HG02840 (cell line): ENCODE results near the gene FEV.

Source experiments
- ATAC-seq: cut with Tn5 transposase; IDR thresholded peaks from one replicate; pipeline ENCODE4 v1.9.1; 2021; ENCODE audit warnings: mild to moderate bottlenecking, moderate library complexity, moderate number of reproducible peaks; ENCODE audit not compliant: unreplicated experiment, low FRiP score

The FEV gene

DNA sequence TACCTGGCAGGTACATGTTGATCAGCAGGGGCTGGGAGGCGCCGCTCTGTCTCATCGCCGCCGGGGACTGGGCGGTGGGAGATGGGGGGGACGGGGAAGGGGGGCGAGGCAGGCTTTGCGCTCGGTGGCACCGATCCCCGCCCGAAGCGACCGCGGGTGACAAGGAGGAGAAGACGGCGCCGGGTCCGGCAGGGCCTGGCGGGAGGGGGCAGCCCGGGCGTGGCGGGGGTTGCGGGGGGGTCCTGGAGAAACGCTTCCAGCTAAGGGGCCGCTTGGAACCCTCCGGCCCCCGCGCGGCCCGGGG is at the start of gene FEV:
TSS of gene FEV (minus strand) at position 164 of the 304 bp plus-strand sequence. CDS start at position 55, 109 bp downstream.
- no peak for ATAC-seq

DNA sequence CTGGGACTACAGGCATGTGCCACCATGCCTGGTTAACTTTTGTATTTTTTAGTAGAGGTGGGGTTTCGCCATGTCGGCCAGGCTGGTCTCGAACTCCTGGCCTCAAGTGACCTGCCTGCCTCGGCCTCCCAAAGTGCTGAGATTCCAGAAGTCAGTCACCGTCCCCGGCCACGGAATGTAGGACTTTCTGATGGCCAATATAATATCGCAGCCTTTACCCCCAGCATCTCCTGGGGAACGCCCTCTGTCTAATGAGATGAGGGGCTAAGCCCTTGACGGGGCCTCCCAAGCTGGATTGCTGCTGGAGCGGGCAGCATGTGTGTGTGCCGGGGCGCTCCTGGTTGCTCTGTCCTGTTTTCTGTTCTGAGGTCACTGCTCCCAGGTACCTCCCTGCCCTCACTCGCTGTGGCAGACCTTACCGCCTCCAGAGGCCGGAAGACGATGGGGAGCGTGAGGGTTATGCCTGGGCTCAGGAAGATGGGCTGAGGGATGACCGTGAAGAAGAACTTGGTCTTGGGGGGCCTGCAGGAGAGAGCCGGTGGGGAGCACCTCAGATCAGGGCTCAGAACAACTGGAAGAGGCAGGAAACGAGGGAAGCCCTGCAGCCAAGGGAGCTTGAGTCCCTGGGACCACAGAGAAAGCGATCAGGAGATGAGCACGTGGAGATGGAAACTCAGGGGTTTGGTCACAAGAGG is 47.2 kb upstream of the FEV start:
- ATAC-seq, result no peak

GRCh38 chr2:219031005-219031738 is 46.2 kb upstream of the FEV start:
- no peak for ATAC-seq

GRCh38 chr2:219030177-219030940 is 45.4 kb upstream of the FEV start:
- ATAC-seq, result no peak

- ATAC-seq, result no peak
Measured at GRCh38 chr2:219029829-219030165, 44.8 kb upstream of the FEV start.

- ATAC-seq, result no peak
Measured at GRCh38 chr2:219028996-219029828, 44.2 kb upstream of the FEV start.

GRCh38 chr2:219028141-219028540 is 43.2 kb upstream of the FEV start:
- ATAC-seq, result no peak

DNA sequence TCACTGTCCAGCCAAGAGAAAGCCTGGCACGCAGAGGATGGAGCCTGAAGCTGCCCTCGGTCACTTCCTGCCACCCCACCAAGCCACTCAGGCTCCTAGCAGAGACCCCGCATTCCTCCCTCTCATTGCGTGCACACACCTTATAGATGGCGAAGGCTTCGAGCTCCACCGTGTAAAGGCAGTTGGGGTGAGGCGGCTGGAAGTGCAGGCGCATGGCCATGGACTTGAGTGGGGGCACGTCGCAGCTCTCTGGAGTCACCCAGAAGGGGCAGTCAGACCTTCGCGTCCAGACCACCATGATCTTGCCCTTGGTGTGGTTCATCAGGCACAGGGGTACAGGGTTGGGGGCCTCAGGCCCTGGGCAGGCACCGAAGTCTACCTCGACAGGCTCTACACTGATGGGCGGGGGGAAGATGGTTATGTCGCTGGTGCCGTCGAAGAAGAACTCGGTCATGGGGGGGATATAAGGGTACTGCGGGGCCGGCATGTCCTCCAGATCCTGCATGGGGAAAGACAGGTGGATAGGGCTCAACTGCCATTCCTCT is 42.6 kb upstream of the FEV start:
- no peak for ATAC-seq

- no peak for ATAC-seq
Measured at GRCh38 chr2:219026946-219027345, 42.0 kb upstream of the FEV start.

DNA sequence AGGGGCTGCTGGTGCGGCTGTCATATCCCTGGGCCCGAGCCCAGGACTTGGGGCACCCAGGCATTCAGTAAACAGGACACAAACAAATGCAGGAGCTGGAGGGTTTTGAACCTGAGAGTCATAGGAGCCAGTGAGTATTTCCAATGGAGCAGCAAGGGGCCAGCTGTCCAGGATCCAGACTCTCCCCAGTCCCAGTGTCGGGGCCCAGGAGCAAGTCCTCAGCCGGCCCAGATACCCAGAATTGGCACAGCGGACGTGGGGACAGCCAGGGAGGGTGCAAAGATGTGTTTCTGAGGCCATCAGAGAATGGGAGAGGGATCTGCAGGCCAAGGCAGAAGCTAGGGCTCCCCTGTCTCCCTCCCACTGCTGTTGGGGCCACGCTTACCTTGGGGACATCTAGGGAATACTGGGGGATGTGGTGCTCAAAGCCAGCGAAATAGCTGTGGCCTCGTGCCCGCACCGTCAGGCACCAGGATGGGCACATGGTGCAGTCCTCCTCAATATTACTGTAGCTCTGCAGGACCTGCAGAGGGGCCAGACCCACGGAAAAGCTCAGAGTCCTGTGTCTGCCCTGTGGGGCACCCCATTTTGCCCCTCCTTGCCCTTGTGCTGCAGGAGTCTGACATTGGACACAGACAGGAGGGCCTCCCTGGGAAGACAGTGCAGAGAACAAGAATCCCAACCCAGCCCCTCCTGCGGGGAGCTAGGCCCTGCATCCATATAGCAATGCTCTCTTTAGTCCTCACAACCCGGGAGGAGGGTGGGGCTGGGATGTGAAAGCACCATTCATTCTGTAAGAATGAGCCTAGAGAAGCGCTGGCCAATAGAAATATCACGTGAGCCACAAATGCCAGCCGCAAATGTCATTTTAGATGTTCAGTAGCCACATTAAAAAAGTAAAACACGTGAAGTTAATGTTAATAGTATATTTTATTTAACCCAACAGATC is 40.9 kb upstream of the FEV start:
- ATAC-seq, result no peak

GRCh38 chr2:219024059-219024458 is 39.1 kb upstream of the FEV start:
- ATAC-seq, result no peak

- no peak for ATAC-seq
Measured at GRCh38 chr2:219023045-219023605, 38.1 kb upstream of the FEV start.

DNA sequence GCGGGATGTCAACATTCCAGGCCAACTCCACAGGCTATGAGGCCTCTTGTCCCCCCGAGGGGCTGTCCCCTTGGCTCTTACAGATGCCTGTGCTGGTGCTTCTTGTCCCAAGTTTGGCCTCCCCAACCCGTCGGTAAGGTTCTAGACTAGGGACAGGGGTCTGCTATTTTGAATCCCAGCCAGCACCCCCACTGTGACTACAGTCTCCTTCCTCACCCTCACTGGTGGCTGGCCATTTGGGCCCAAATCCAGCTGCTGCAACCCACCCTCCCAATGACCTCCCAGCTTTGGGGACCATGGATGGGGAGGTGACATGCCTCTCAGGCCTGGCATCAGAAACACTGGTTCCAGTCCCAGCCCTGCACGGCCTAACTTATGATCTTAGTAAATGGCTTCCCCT is 37.6 kb upstream of the FEV start:
- no peak for ATAC-seq

DNA sequence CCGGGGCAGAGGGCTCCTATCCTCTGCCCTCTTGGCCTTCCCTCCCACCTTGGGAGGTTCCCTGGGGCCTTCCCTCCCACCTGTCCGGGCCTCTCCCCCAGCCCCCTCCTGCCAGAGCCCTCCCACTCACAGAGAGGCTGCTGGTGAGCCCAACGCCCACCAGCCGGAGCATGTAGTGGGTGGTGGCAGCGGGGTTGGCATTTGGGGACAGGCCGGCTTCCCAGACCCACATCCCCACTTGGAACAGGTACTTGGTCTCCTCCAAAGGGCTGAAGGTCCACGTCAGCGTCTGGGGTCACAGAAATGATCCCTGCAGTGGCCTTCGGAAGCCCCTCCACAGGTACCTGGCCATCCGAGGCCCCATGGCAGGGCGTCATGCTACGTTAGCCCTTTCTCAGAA is 37.1 kb upstream of the FEV start:
- no peak for ATAC-seq

- no peak for ATAC-seq
Measured at GRCh38 chr2:219021591-219021990, 36.6 kb upstream of the FEV start.

- ATAC-seq, result no peak
Measured at GRCh38 chr2:219020604-219021365, 35.8 kb upstream of the FEV start.

GRCh38 chr2:219019436-219019835 is 34.5 kb upstream of the FEV start:
- ATAC-seq, result no peak

DNA sequence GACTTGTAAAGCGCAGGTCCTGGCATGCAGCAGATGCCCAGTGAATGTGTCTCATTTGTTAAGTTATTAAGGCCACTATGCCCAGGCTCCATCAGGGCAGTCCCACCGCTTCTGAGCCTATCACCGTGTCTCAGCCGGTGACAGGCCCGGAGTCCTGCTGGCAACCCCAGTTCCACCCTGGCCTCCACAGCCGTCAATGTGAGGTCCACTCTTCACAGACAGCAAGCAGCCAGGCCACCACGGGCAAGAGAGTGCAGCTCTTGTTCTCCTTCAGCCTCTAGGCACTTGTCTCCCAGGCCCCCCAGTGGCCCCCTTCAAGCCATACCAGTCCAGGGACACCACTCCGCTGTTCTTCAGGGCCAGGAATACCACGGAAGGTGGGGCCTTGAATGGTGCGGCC is 33.7 kb upstream of the FEV start:
- no peak for ATAC-seq
